SK-N-SH (cell line): Measurements from ENCODE around the gene ATP8B3. TPM values are rescaled to one million over a fixed set of nuclear protein-coding genes. Genes with fewer than 3 reads are reported as not detected.
"Not testable (repeated sequence)": the region's sequence is repeated elsewhere in the genome, so short reads cannot be mapped to it uniquely, and the experiment has no call there.

Experiments
- CTCF ChIA-PET: fragments of 300-600, 350-600 bp; formaldehyde crosslinking; extraction: SDS; loops from one replicate; lab custom pipeline; 2021; lab: Yijun Ruan, JAX
- POLR2A ChIA-PET: fragments of 350-600 bp; sonication (Branson Sonifier 250); formaldehyde crosslinking; extraction: SDS; loops from one replicate; lab custom pipeline; 2020; ENCODE audit warnings: antibody characterized with exemption, inconsistent platforms; lab: Yijun Ruan, JAX
- DNase-seq: peaks from one replicate; pipeline ENCODE4 v3.0.0; 2012
- H2AFZ ChIP-seq: fragments of 200-600 bp; sonication (generic); 2 replicates; pipeline ENCODE4 v1.8.1; 2016; ENCODE audit warnings: antibody characterized with exemption, mild to moderate bottlenecking, low read depth
- H3F3A ChIP-seq: fragments of 200-600 bp; sonication (generic); replicated peaks from 2 replicates; pipeline ENCODE3; 2016; ENCODE audit warnings: antibody characterized with exemption, mild to moderate bottlenecking; ENCODE audit not compliant: insufficient read depth
- H3K27ac ChIP-seq, 2 experiments: fragments of 200-500 bp in 1 of 2; fragments of 200-600 bp in 1 of 2; sonication (Bioruptor generic) in 1 of 2; sonication (generic), shearing (Covaris generic) in 1 of 2; 2 replicates each; pipeline versions ENCODE4 v1.5.1 to v1.6.1; 2014 to 2016; ENCODE audit warnings: low read depth in 2 of 2, inconsistent platforms in 1 of 2, low read length in 1 of 2, mild to moderate bottlenecking in 1 of 2, mixed read lengths in 1 of 2
- H3K27me3 ChIP-seq: fragments of 200-600 bp; sonication (generic), shearing (Covaris generic); 2 replicates; pipeline ENCODE4 v1.6.1; 2016; ENCODE audit warnings: mixed run types; ENCODE audit not compliant: insufficient read depth
- H3K36me3 ChIP-seq, 2 experiments: fragments of 200-500 bp in 1 of 2; fragments of 200-600 bp in 1 of 2; sonication (Bioruptor generic) in 1 of 2; sonication (generic) in 1 of 2; replicated peaks in 1 of 2; 2 replicates each; pipeline versions ENCODE3 to v1.5.1; 2014 to 2016; ENCODE audit warnings: low read length in 1 of 2, mild to moderate bottlenecking in 1 of 2; ENCODE audit not compliant: insufficient read depth in 2 of 2, control insufficient read depth in 1 of 2
- H3K4me1 ChIP-seq, 2 experiments: fragments of 200-500 bp in 1 of 2; fragments of 200-600 bp in 1 of 2; sonication (Bioruptor generic) in 1 of 2; sonication (generic), shearing (Covaris generic) in 1 of 2; 2 replicates each; pipeline versions ENCODE4 v1.5.1 to v1.6.1; 2014 to 2016; ENCODE audit warnings: low read depth in 1 of 2, low read length in 1 of 2, mixed run types in 1 of 2; ENCODE audit not compliant: insufficient read depth in 2 of 2, control insufficient read depth in 1 of 2
- H3K4me2 ChIP-seq: fragments of 200-600 bp; sonication (generic), shearing (Covaris generic); 2 replicates; pipeline ENCODE4 v1.6.1; 2017; ENCODE audit warnings: mixed run types
- H3K4me3 ChIP-seq, 2 experiments: fragments of 200-500 bp in 1 of 2; fragments of 200-600 bp in 1 of 2; sonication (Bioruptor generic) in 1 of 2; sonication (generic), shearing (Covaris generic) in 1 of 2; 2 replicates each; pipeline versions ENCODE4 v1.5.1 to v1.8.1; 2014 to 2016; ENCODE audit warnings: low read depth in 2 of 2, inconsistent platforms in 1 of 2, low read length in 1 of 2, mild to moderate bottlenecking in 1 of 2, mixed read lengths in 1 of 2, moderate library complexity in 1 of 2
- H3K79me2 ChIP-seq: fragments of 200-600 bp; sonication (generic); 2 replicates; pipeline ENCODE4 v1.8.1; 2017; ENCODE audit warnings: mild to moderate bottlenecking; ENCODE audit not compliant: insufficient read depth
- H3K9ac ChIP-seq: fragments of 200-600 bp; sonication (generic); 2 replicates; pipeline ENCODE4 v1.6.1; 2017; ENCODE audit warnings: mixed run types
- H3K9me2 ChIP-seq: fragments of 200-600 bp; sonication (generic); 2 replicates; pipeline ENCODE4 v1.6.1; 2017; ENCODE audit warnings: mixed run types
- H3K9me3 ChIP-seq: fragments of 200-600 bp; sonication (generic); 2 replicates; pipeline ENCODE4 v1.6.1; 2017; ENCODE audit warnings: mixed run types, mild to moderate bottlenecking, moderate library complexity
- H4K20me1 ChIP-seq: fragments of 200-600 bp; sonication (generic); 2 replicates; pipeline ENCODE4 v1.6.1; 2017; ENCODE audit warnings: mild to moderate bottlenecking, mixed run types; ENCODE audit not compliant: insufficient read depth
- FOSL2 ChIP-seq: IDR thresholded peaks from 2 replicates; pipeline ENCODE4 v1.4.0; 2012; ENCODE audit warnings: low read depth, mild to moderate bottlenecking, moderate library complexity, borderline replicate concordance
- FOXJ3 ChIP-seq: sonication (generic); formaldehyde crosslinking; IDR thresholded peaks from 2 replicates; pipeline ENCODE4 v1.5.1; 2020; ENCODE audit warnings: mild to moderate bottlenecking, missing genetic modification reagents
- JUND ChIP-seq: IDR thresholded peaks from 2 replicates; pipeline ENCODE4 v1.4.0; 2012
- MAX ChIP-seq: IDR thresholded peaks from 2 replicates; pipeline ENCODE4 v1.4.0; 2012; ENCODE audit warnings: low read depth
- MEF2A ChIP-seq: IDR thresholded peaks from 2 replicates; pipeline ENCODE4 v1.4.0; 2012; ENCODE audit warnings: low read depth, borderline replicate concordance
- NRF1 ChIP-seq: IDR thresholded peaks from 2 replicates; pipeline ENCODE4 v1.6.1; 2012; ENCODE audit warnings: low read depth, mild to moderate bottlenecking, low read length
- POLR2AphosphoS5 ChIP-seq: IDR thresholded peaks from 2 replicates; pipeline ENCODE4 v1.6.1; 2012; ENCODE audit warnings: low read depth, low read length
- RXRA ChIP-seq: IDR thresholded peaks from 2 replicates; pipeline ENCODE4 v1.4.0; 2012; ENCODE audit warnings: low read depth, mild to moderate bottlenecking, borderline replicate concordance
- TEAD4 ChIP-seq: IDR thresholded peaks from 2 replicates; pipeline ENCODE4 v1.4.0; 2012; ENCODE audit warnings: mild to moderate bottlenecking, borderline replicate concordance; ENCODE audit not compliant: insufficient read depth
- WGBS: methylation state at CpG from one replicate; pipeline ENCODE4 v1.1.6; 2017; ENCODE audit warnings: low lambda C conversion rate; 5-methylcytosine and 5-hydroxymethylcytosine counted together
- polyA plus RNA-seq, 3 experiments: library from polyadenylated mRNA; depleted of rRNA; stranded (reverse); fragments of >200 nt; gene quantifications; 2 replicates each; pipeline ENCODE4 v1.2.3, GENCODE V29; 2012
- TF ChIP-seq, protein P1 (sequence below): IDR thresholded peaks from 2 replicates; pipeline ENCODE4 v1.6.1; 2012; ENCODE audit warnings: mild to moderate bottlenecking, low read depth, low read length, moderate library complexity

ATP8B3 gene
- polyA plus RNA-seq, 1 of the 3 experiments (the other 2 are of a cell fraction) = 8.0 TPM

DNA sequence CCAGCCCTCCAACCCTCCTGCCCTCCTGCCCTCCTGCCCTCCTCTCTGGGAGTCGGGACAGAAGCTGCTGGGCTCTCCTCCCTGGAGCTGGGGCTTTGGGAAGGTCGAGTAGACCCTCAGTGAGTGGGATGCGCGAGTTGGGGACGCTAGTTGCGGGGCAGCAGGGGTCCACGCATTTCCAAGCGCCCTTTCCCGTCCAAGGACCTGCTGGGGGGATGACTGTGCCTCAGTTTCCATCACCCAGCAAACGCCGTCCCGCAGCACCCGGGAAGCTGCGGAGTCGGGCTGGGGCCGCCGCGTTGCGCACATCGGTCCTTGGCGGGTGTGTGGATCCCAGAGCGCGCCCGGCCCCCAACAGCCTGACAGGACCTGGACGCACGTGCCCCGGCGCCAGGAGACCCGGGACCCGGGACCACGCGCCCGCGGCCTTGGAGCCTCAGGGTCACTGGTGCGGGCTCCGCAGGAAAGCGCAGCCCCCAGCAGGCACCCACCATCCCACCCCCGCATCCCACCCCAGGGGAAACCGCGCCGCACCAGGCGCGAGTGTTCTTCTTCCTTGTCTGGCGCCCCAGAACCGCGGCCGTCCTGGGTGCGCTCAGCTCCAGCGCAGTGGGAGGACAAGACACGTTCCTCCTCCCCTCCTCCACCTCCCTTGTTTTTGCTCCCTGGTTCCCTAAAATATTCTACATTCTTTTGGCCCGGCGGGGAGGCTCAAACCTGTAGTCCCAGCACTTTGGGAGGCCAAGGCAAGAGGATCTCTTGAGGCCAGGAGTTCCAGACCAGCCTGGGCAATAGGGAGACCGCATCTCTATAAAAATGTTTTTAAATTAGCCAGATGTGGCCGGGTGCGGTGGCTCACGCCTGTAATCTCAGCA is 49.6 kb downstream of the ATP8B3 start (continued):
- TF ChIP-seq RXRA (no peak), FOSL2 (no peak)
- TF ChIP-seq, protein P1, sequence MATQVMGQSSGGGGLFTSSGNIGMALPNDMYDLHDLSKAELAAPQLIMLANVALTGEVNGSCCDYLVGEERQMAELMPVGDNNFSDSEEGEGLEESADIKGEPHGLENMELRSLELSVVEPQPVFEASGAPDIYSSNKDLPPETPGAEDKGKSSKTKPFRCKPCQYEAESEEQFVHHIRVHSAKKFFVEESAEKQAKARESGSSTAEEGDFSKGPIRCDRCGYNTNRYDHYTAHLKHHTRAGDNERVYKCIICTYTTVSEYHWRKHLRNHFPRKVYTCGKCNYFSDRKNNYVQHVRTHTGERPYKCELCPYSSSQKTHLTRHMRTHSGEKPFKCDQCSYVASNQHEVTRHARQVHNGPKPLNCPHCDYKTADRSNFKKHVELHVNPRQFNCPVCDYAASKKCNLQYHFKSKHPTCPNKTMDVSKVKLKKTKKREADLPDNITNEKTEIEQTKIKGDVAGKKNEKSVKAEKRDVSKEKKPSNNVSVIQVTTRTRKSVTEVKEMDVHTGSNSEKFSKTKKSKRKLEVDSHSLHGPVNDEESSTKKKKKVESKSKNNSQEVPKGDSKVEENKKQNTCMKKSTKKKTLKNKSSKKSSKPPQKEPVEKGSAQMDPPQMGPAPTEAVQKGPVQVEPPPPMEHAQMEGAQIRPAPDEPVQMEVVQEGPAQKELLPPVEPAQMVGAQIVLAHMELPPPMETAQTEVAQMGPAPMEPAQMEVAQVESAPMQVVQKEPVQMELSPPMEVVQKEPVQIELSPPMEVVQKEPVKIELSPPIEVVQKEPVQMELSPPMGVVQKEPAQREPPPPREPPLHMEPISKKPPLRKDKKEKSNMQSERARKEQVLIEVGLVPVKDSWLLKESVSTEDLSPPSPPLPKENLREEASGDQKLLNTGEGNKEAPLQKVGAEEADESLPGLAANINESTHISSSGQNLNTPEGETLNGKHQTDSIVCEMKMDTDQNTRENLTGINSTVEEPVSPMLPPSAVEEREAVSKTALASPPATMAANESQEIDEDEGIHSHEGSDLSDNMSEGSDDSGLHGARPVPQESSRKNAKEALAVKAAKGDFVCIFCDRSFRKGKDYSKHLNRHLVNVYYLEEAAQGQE = no peak

DNA sequence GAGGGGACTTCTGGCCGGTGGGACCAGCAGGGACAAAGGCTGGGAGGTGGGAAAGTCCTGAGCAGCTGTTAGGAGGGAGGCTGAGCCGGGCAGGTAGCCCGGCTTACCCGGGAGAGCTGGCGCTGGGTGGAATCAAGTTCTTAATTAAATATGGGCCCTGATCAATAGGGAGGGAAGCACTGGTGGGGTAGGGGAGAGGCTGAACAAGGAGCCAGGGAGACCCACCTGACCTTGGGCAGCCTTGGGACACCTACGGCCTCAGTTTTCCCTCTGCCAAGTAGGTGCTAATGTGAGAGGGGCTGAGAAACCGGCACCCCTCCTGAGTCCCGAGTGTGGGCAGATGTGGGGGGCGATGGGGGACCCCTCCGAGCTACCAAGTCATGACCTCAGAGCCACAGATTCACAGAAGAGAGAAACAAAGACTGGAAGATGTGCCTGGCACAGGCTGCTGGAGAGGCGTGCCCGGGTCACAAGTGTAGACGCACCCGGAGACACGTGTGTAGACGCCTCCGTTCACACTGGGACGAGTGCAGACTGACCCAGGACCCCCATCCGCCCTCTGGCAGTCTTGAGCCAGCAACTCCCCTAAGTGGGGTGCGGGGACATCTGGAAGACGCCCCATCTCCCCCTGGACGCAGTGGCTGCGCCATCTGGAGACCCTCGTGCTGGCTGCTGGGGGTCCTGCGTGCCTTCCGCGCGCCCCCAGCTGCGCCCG is 50.4 kb downstream of the ATP8B3 start:
- no peak overlapping the region for H2AFZ ChIP-seq
- H3F3A ChIP-seq = peaks cover 5% of the 10 kb centered on the region
- DNase-seq = peak; percentile 35
- no peak overlapping the region for H3K27ac ChIP-seq
- POLR2A ChIA-PET = no interaction called here
- no peaks in the 10 kb centered on the region for H3K9me3 ChIP-seq
- H3K9me2 ChIP-seq = no peaks in the 10 kb centered on the region
- no peak overlapping the region for H3K4me2 ChIP-seq
- peaks cover 96% of the 10 kb centered on the region for H3K27me3 ChIP-seq
- H3K79me2 ChIP-seq = no peaks in the 10 kb centered on the region
- no peak overlapping the region for H3K4me3 ChIP-seq
- CTCF ChIA-PET = interaction anchor here (0.6 to 9.3 kb wide), 6 partner anchors 9 to 238 kb away, joined by 3 to 128 read pairs (median 4); partner anchors contain the start of gene PLK5
- 7% methylated on average over 18 of the region's 30 CpGs for WGBS
- no peaks in the 10 kb centered on the region for H3K4me1 ChIP-seq
- no peak for TF ChIP-seq MEF2A
- TF ChIP-seq, protein P1 = no peak
- no peak for TF ChIP-seq POLR2AphosphoS5
- no peak for TF ChIP-seq TEAD4
- TF ChIP-seq MAX = no peak
- no peak for TF ChIP-seq JUND
- no peak for TF ChIP-seq FOXJ3 (CRISPR knock-in tag)
- TF ChIP-seq FOSL2 = no peak
- TF ChIP-seq NRF1 = no peak
- TF ChIP-seq, all 33 proteins: peak for 0
- Histone ChIP-seq H4K20me1 (peaks cover 13% of the 10 kb centered on the region; the same call in 1 of the 2 replicates), H3K36me3 (no peaks in the 10 kb centered on the region), H3K9ac (no peak overlapping the region)

DNA sequence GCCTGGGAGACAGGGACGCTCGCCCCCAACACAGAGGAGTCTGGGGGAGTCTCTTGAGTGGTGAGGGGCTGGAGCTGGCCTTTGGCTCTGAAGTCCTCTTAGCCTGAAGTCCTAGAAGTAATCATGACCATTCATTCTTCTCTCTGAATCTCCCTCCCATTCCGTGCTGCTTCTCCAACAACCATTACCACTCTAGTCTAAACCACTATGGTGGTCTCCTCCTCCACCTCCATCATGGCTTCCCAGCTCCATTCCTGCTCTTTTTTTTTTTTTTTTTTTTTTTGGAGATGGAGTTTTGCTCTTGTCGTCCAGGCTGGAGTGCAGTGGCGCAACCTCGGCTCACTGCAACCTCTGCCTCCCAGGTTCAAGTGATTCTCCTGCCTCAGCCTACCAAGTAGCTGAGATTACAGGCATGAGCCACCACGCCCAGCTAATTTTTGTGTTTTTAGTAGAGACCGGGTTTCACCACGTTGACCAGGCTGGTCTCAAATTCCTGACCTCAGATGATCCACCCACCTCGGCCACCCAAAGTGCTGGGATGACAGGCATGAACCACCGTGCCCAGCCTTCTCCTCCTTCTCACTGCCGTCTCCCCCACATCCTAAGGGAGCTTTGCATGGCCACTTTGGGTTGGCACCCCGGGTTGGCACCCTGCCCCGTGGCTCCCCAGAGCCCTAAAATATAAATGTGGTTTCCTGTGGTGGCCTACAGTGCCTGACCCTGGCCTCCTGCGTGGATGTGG is 51.1 kb downstream of the ATP8B3 start:
- POLR2A ChIA-PET, H3K9me3 ChIP-seq, H3F3A ChIP-seq, H3K9ac ChIP-seq, DNase-seq, H3K27ac ChIP-seq, H2AFZ ChIP-seq, H3K4me3 ChIP-seq, H3K79me2 ChIP-seq, H3K9me2 ChIP-seq, H3K36me3 ChIP-seq, H3K4me2 ChIP-seq, H3K4me1 ChIP-seq: not testable (repeated sequence)
- peaks cover 15% of the 10 kb centered on the region for H4K20me1 ChIP-seq
- 5% methylated on average over 14 of the region's 15 CpGs for WGBS
- CTCF ChIA-PET = interaction anchor here (0.8 to 9.3 kb wide), 7 partner anchors 15 to 88 kb away, joined by 3 to 128 read pairs (median 4); no protein-coding TSS in a partner anchor
- H3K27me3 ChIP-seq = peaks cover 96% of the 10 kb centered on the region
